ENCODE measurements around the gene HNRNPAB.

DNA sequence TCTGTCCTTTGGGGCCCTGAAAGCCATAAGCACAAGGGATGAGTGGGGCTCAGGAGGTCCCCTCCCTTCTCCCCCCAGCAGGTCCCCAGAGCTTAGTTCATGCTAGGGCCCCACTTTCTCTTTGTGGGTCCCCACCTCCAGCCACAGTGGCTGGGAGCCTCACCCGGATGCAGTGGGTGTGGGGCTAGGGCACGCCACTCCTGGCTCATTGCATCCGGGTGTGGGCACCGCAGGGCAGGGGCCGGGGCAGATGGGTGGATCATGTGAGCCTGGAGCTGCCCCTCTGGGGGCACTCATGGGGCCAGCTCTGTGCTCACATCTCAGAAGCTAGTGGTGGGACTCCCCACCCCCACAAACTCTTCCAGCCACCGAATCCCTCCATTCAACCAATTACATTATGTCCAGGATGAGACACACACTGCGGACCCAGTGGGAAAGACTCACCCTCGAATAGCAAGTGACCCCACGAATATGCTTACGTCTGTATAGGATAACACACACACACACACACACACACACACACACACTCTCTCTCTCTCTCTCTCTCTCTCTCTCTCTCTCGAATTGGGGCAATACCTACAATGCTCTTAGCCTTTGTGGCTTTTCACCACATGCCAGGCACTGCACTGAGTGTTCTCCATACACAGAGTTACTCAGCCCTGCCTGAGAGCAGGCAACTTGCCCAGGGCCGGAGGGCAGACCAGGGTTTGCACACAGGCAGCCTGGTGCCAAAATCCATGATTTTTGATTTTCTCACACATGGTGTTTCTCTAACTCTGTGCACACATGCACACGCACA, 45.1 kb downstream of the HNRNPAB start:
- no peak for TF ChIP-seq EGR1 (IDR thresholded peaks at IDR 0.05)
- no peak for TF ChIP-seq TAF1 (IDR thresholded peaks at IDR 0.05; ENCODE audit: low read depth)
- TF ChIP-seq RAD21 (IDR thresholded peaks at IDR 0.05; ENCODE audit: low read depth): no peak
- no peak for TF ChIP-seq ZBTB7A (IDR thresholded peaks at IDR 0.05; ENCODE audit: low read depth)
- no peak for TF ChIP-seq REST (IDR thresholded peaks at IDR 0.05; ENCODE audit: low read depth)
- no peak for TF ChIP-seq CEBPB (IDR thresholded peaks at IDR 0.05)
- TF ChIP-seq CREB1 (IDR thresholded peaks at IDR 0.05; ENCODE audit: low read depth): no peak

All from Ishikawa (cell line).